Activated naive CD8-positive, alpha-beta T cell treated with anti-CD3 and anti-CD28 coated beads for 36 hours (primary cell): ENCODE data around the gene TTYH2. TPM values are rescaled to one million over a fixed set of nuclear protein-coding genes. Genes with fewer than 3 reads are reported as not detected.
"Not testable (repeated sequence)": the region's sequence is repeated elsewhere in the genome, so short reads cannot be mapped to it uniquely, and the experiment has no call there.

Experiments
- DNase-seq: peaks from one replicate; pipeline ENCODE4 v3.0.0; 2021
- H3K27ac Mint-ChIP-seq: one replicate; pipeline ENCODE4 v1.8.0; 2022; ENCODE audit warnings: mild to moderate bottlenecking, moderate library complexity, mixed read lengths
- H3K27me3 Mint-ChIP-seq: one replicate; pipeline ENCODE4 v1.8.0; 2022; ENCODE audit warnings: mild to moderate bottlenecking, mixed read lengths
- H3K36me3 Mint-ChIP-seq: one replicate; pipeline ENCODE4 v1.8.0; 2021; ENCODE audit warnings: mild to moderate bottlenecking, mixed read lengths
- H3K4me1 Mint-ChIP-seq: one replicate; pipeline ENCODE4 v1.8.0; 2021; ENCODE audit warnings: mixed read lengths
- H3K4me3 Mint-ChIP-seq: one replicate; pipeline ENCODE4 v1.8.0; 2022; ENCODE audit warnings: mild to moderate bottlenecking, moderate library complexity, mixed read lengths
- H3K9me3 Mint-ChIP-seq: one replicate; pipeline ENCODE4 v1.8.0; 2022; ENCODE audit warnings: mixed read lengths
- total RNA-seq, 2 experiments: library from RNA; stranded (reverse); gene quantifications; one replicate each; pipeline ENCODE4 v1.2.3, GENCODE V29; 2021

The TTYH2 gene
- total RNA-seq, 2 experiments from 2014 or later = 5.6 to 6.5 TPM

- DNase-seq = no peak
- no peaks in the 10 kb centered on the region for H3K9me3 Mint-ChIP-seq
- peaks cover 18% of the 10 kb centered on the region for H3K4me1 Mint-ChIP-seq
- H3K27ac Mint-ChIP-seq = no peak overlapping the region
- no peak overlapping the region for H3K4me3 Mint-ChIP-seq
- H3K27me3 Mint-ChIP-seq = peaks cover 37% of the 10 kb centered on the region
- H3K36me3 Mint-ChIP-seq = peaks cover 2% of the 10 kb centered on the region
These were observed 58.7 kb downstream of the TTYH2 start for GRCh38 chr17:74271901-74272561.

GRCh38 chr17:74272731-74273201 is 59.4 kb downstream of the TTYH2 start:
- no peak for DNase-seq
- Mint-ChIP-seq H3K4me3 (no peak overlapping the region), H3K4me1 (peaks cover 17% of the 10 kb centered on the region), H3K36me3 (no peaks in the 10 kb centered on the region), H3K9me3 (no peaks in the 10 kb centered on the region), H3K27ac (no peak overlapping the region), H3K27me3 (peaks cover 33% of the 10 kb centered on the region)

- Mint-ChIP-seq H3K36me3 (no peaks in the 10 kb centered on the region), H3K27ac (no peak within 1 kb of the TSS), H3K9me3 (no peaks in the 10 kb centered on the region), H3K4me1 (peaks cover 15% of the 10 kb centered on the region), H3K27me3 (peaks cover 21% of the 10 kb centered on the region), H3K4me3 (peak within 1 kb of the TSS; percentile 56)
- peak; percentile 16 for DNase-seq
These were observed 60.8 kb downstream of the TTYH2 start, which contains the start of gene DNAI2 for GRCh38 chr17:74274060-74274708. DNAI2 (plus strand) TSS chr17:74274234; CDS start chr17:74281818, 7,584 bp downstream.

- Mint-ChIP-seq H3K4me3 (no peak overlapping the region), H3K9me3 (no peaks in the 10 kb centered on the region), H3K27me3 (peaks cover 21% of the 10 kb centered on the region), H3K27ac (no peak overlapping the region), H3K4me1 (peaks cover 17% of the 10 kb centered on the region), H3K36me3 (no peaks in the 10 kb centered on the region)
- DNase-seq = no peak
These were observed 61.5 kb downstream of the TTYH2 start for GRCh38 chr17:74274709-74275340.

GRCh38 chr17:74276051-74276476 is 62.7 kb downstream of the TTYH2 start:
- Mint-ChIP-seq H3K36me3 (no peaks in the 10 kb centered on the region), H3K4me3 (no peak overlapping the region), H3K9me3 (no peaks in the 10 kb centered on the region), H3K4me1 (peaks cover 26% of the 10 kb centered on the region), H3K27me3 (peaks cover 21% of the 10 kb centered on the region), H3K27ac (no peak overlapping the region)
- no peak for DNase-seq

- H3K27ac Mint-ChIP-seq = no peak overlapping the region
These were observed 63.2 kb downstream of the TTYH2 start for GRCh38 chr17:74276541-74277009.

GRCh38 chr17:74277935-74278334 is 64.6 kb downstream of the TTYH2 start:
- Mint-ChIP-seq H3K9me3 (no peaks in the 10 kb centered on the region), H3K4me3 (no peak overlapping the region), H3K36me3 (no peaks in the 10 kb centered on the region), H3K4me1 (peaks cover 34% of the 10 kb centered on the region), H3K27me3 (peaks cover 20% of the 10 kb centered on the region), H3K27ac (no peak overlapping the region)
- no peak for DNase-seq

More at GRCh38 chr17:74276541-74277009, 63.2 kb downstream of the TTYH2 start:
- H3K36me3 Mint-ChIP-seq = no peaks in the 10 kb centered on the region
- H3K4me3 Mint-ChIP-seq = no peak overlapping the region
- H3K27me3 Mint-ChIP-seq = peaks cover 21% of the 10 kb centered on the region
- H3K4me1 Mint-ChIP-seq = peaks cover 26% of the 10 kb centered on the region
- no peaks in the 10 kb centered on the region for H3K9me3 Mint-ChIP-seq
- no peak for DNase-seq

GRCh38 chr17:74279617-74280016 is 66.2 kb downstream of the TTYH2 start:
- H3K4me1 Mint-ChIP-seq = peaks cover 29% of the 10 kb centered on the region
- not testable (repeated sequence) for DNase-seq, H3K27me3 Mint-ChIP-seq, H3K4me3 Mint-ChIP-seq, H3K9me3 Mint-ChIP-seq, H3K36me3 Mint-ChIP-seq
- peak overlapping the region; percentile 79 for H3K27ac Mint-ChIP-seq

- Mint-ChIP-seq H3K36me3 (no peaks in the 10 kb centered on the region), H3K27ac (peak overlapping the region; percentile 79), H3K4me1 (peaks cover 29% of the 10 kb centered on the region), H3K4me3 (no peak overlapping the region), H3K27me3 (peaks cover under 1% of the 10 kb centered on the region), H3K9me3 (no peaks in the 10 kb centered on the region)
- DNase-seq = peak; percentile 61
These were observed 66.7 kb downstream of the TTYH2 start for GRCh38 chr17:74280093-74280513.

- H3K27me3 Mint-ChIP-seq = no peaks in the 10 kb centered on the region
- no peaks in the 10 kb centered on the region for H3K36me3 Mint-ChIP-seq
- H3K27ac Mint-ChIP-seq = peak overlapping the region; percentile 2
- peaks cover 28% of the 10 kb centered on the region for H3K4me1 Mint-ChIP-seq
- no peak overlapping the region for H3K4me3 Mint-ChIP-seq
- H3K9me3 Mint-ChIP-seq = no peaks in the 10 kb centered on the region
- DNase-seq = no peak
These were observed 68.4 kb downstream of the TTYH2 start for GRCh38 chr17:74281799-74282198.

- H3K36me3 Mint-ChIP-seq, H3K4me3 Mint-ChIP-seq, H3K9me3 Mint-ChIP-seq, DNase-seq, H3K27me3 Mint-ChIP-seq: not testable (repeated sequence)
- Mint-ChIP-seq H3K4me1 (peaks cover 28% of the 10 kb centered on the region), H3K27ac (peak overlapping the region; percentile 93)
These were observed 68.9 kb downstream of the TTYH2 start for GRCh38 chr17:74282274-74282586.

GRCh38 chr17:74282587-74283370 is 69.4 kb downstream of the TTYH2 start:
- H3K27ac Mint-ChIP-seq = peak overlapping the region; percentile 93
- peaks cover 28% of the 10 kb centered on the region for H3K4me1 Mint-ChIP-seq
- DNase-seq = peak; percentile 71
- H3K27me3 Mint-ChIP-seq = no peaks in the 10 kb centered on the region
- H3K9me3 Mint-ChIP-seq = no peaks in the 10 kb centered on the region
- H3K36me3 Mint-ChIP-seq = no peaks in the 10 kb centered on the region
- H3K4me3 Mint-ChIP-seq = peak overlapping the region; percentile 38

- Mint-ChIP-seq H3K9me3 (no peaks in the 10 kb centered on the region), H3K27me3 (no peaks in the 10 kb centered on the region), H3K36me3 (no peaks in the 10 kb centered on the region), H3K4me3 (no peak overlapping the region), H3K27ac (peak overlapping the region; percentile 93), H3K4me1 (peaks cover 28% of the 10 kb centered on the region)
- DNase-seq = no peak
These were observed 70.0 kb downstream of the TTYH2 start for GRCh38 chr17:74283371-74283673.

- peaks cover 23% of the 10 kb centered on the region for H3K4me1 Mint-ChIP-seq
- no peaks in the 10 kb centered on the region for H3K9me3 Mint-ChIP-seq
- H3K27ac Mint-ChIP-seq = no peak overlapping the region
- H3K27me3 Mint-ChIP-seq = no peaks in the 10 kb centered on the region
- no peaks in the 10 kb centered on the region for H3K36me3 Mint-ChIP-seq
- H3K4me3 Mint-ChIP-seq = no peak overlapping the region
- DNase-seq = no peak
These were observed 73.7 kb downstream of the TTYH2 start for GRCh38 chr17:74287031-74287602.
